ENCODE data around the gene TEX29. TPM values are rescaled to one million over a fixed set of nuclear protein-coding genes. Genes with fewer than 3 reads are reported as not detected.

TEX29 gene
- total RNA-seq, 2 donors from 2014 or later: 0.52 TPM; not detected in 1

DNA sequence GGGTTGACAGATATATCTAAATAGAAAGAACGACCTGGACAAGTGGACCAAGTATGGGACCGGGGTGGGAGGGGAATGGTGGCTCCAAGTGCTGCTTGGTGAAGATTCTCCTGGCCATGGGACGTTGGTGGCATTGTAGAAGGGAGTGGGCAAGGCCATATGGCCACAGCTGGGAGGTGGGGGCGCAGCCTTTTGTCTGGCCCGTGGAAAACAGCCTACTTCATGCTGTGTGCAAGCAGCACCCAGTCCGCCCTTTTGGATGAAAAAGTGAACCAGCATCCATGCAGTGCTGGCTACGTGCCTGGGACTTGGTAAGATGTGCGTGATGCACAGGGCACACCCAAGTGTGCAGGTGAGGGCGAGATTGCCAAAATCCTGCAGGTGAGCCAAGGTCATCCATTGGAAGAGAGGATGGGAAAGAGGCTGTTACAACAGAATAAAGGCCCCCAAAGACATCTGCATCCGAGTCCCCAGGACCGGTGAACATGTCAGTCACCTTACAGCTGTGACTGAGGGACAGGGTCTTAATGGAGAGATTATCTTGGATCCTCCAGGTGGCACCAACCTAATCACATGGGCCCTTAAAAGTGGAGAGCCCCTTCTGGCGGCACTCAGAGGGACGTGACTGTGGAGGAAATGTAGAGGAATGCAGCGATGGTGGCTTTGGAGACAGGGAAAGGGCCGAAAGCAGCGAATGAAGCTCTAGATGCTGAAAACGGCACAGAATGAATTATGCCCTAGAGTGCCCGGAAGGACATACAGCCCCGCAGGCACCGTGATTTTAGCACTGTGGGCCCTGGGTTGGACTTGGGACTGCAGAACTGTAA, 40.8 kb downstream of the TEX29 start:
- no peaks in the 10 kb centered on the region for H3K4me1 ChIP-seq

DNA sequence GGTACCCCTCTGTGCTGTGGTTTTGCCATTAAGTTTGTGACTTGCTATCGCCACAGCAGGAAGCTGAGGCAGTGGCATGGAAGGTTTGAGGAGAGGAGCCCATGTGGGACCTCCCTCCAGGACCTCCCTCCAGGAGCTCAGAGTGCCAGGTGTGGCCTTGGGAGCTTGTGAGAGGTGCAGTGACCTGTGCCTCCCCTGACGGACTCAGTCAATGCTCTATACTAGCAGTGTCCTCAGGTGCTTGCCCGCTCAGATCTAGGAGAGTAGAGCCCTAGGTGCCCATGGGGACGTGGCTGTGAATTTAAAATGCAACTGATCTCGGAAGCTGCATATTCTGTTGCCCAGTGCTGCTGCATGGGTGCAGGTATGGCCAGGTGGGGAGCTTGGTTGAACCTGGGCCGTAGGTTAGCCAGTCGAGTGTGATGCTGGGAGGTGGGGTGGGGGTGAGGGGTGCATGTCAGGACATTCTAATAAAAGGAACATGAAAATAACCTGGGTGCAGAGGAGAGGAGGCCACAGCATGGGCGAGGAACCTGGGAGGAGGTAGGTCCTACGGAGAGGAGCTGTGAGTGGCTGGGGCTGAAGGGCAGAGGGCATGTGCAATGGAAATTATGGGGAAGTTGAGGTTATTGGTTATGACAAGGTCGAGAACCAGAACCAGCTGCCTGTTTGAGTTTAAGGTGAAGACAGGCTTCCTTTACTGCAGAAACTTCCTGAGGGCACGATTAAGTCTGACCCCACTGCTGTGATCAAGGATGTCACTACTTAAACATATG, 41.6 kb downstream of the TEX29 start:
- no peak for DNase-seq
- no peaks in the 10 kb centered on the region for H3K9me3 ChIP-seq
- intact Hi-C loops (cut with DNase I): no loop called here
- H3K9ac ChIP-seq (ENCODE audit: low read depth in 2 of 2, low read length in 2 of 2): no peak overlapping the region
- TF ChIP-seq, protein P1, sequence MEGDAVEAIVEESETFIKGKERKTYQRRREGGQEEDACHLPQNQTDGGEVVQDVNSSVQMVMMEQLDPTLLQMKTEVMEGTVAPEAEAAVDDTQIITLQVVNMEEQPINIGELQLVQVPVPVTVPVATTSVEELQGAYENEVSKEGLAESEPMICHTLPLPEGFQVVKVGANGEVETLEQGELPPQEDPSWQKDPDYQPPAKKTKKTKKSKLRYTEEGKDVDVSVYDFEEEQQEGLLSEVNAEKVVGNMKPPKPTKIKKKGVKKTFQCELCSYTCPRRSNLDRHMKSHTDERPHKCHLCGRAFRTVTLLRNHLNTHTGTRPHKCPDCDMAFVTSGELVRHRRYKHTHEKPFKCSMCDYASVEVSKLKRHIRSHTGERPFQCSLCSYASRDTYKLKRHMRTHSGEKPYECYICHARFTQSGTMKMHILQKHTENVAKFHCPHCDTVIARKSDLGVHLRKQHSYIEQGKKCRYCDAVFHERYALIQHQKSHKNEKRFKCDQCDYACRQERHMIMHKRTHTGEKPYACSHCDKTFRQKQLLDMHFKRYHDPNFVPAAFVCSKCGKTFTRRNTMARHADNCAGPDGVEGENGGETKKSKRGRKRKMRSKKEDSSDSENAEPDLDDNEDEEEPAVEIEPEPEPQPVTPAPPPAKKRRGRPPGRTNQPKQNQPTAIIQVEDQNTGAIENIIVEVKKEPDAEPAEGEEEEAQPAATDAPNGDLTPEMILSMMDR (IDR thresholded peaks at IDR 0.05): no peak
- no peaks in the 10 kb centered on the region for H3K36me3 ChIP-seq
- H3K4me1 ChIP-seq: no peaks in the 10 kb centered on the region
- no peaks in the 10 kb centered on the region for H3K27me3 ChIP-seq
- H3K27ac ChIP-seq: no peak overlapping the region
- no peak overlapping the region for H3K4me3 ChIP-seq

More for the DNA sequence above, 40.8 kb downstream of the TEX29 start:
- no peak for DNase-seq
- H3K4me3 ChIP-seq: no peak overlapping the region
- H3K36me3 ChIP-seq: no peaks in the 10 kb centered on the region
- no peaks in the 10 kb centered on the region for H3K9me3 ChIP-seq
- no peaks in the 10 kb centered on the region for H3K27me3 ChIP-seq
- no peak overlapping the region for H3K27ac ChIP-seq
- TF ChIP-seq, protein P1 (IDR thresholded peaks at IDR 0.05): no peak
- H3K9ac ChIP-seq (ENCODE audit: low read depth in 2 of 2, low read length in 2 of 2): no peak overlapping the region
- intact Hi-C loops (cut with DNase I): no loop called here

DNA sequence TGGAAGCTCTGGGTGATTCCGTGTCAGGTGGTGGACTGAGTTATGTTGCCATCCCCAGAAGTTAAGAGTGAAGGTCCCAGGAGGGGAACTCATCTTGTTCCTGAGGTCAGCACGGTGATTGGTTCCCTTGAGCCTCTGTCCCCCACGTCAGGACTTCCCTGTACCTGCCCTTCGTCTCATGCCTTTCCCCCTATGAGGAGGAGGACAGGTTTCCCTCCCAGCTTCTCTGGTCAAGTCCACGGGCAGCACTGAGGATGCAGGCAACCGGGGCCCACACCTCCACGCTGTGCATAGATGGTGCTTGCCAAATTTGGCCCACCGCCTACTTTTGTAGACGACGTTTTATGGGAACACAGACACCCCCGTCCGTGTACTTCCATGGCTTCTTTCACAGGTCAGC, 42.7 kb downstream of the TEX29 start:
- Histone ChIP-seq H3K27me3 (no peaks in the 10 kb centered on the region), H3K27ac (no peak overlapping the region), H3K36me3 (no peaks in the 10 kb centered on the region), H3K4me3 (no peak overlapping the region), H3K4me1 (no peaks in the 10 kb centered on the region), H3K9ac (ENCODE audit: low read depth in 2 of 2, low read length in 2 of 2) (no peak overlapping the region), H3K9me3 (no peaks in the 10 kb centered on the region)
- TF ChIP-seq, protein P1 (IDR thresholded peaks at IDR 0.05): no peak
- no peak for DNase-seq
- intact Hi-C loops (cut with DNase I): no loop called here

DNA sequence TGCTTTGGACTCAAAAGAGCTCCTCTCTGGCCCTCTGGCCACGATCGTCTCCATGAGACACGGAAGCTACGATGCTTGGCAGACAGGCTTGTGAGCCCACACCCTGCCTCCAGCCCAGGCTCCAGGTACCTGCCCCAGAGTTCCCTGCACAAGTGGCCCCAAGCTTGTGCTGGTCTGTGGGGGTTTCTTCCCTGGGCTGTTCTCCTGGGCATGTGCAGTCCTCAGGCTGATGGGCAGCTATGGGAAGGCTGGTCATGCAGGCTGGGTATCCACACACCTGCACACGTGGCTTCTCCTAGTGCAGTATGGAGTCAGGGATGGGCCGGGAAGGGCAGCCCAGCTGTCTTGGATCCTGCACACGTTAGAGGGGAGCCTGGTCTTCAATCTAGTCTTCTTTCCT, 43.1 kb downstream of the TEX29 start:
- Histone ChIP-seq H3K4me3 (no peak overlapping the region), H3K27me3 (no peaks in the 10 kb centered on the region), H3K4me1 (no peaks in the 10 kb centered on the region), H3K27ac (no peak overlapping the region), H3K9ac (ENCODE audit: low read depth in 2 of 2, low read length in 2 of 2) (no peak overlapping the region), H3K9me3 (no peaks in the 10 kb centered on the region), H3K36me3 (no peaks in the 10 kb centered on the region)
- no peak for DNase-seq
- intact Hi-C loops (cut with DNase I): no loop called here
- TF ChIP-seq, protein P1 (IDR thresholded peaks at IDR 0.05): no peak

DNA sequence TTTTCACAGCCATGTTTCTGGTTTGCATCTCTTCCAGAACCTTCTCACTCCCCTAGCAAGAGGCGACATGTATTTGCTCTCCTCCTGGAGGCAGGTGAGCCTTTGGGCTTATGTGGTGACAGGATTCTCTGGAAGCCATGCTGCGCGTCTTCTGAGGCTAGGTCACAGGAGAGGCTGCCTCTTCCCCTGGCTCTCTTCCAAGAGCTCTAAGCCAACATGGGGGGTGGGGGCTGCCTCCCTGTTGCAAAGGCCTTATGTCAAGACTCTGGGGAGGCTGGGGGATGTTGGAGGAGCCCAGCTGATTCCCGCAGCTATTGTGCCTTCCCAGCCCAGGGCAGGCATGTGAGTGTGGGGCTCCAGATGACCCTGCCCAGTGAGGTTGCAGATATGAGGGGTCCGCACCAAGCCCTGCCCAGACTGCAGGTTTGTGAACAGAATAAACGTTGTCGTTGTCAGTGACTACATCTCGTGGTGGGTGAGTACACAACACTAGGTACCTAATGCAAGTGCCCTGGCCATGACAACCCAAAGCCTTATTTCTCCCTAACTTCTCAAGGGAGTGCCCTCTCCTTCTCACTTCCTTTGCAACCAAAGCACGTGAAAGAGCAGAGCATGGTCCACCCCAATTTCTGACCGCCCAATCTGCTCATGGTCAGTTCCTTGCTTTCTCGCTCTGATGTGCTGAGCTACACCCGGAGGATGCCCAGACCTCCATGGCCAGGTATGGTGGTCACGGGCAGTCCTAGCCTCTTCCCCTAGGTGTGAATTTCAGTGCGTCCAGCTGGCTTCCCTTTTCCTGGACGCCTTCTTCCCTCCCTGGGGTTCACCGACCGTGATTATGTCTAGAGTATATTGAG, 44.9 kb downstream of the TEX29 start:
- H3K9me3 ChIP-seq: no peaks in the 10 kb centered on the region
- H3K36me3 ChIP-seq: no peaks in the 10 kb centered on the region
- no peak overlapping the region for H3K27ac ChIP-seq
- intact Hi-C loops (cut with DNase I): no loop called here
- H3K4me1 ChIP-seq: no peaks in the 10 kb centered on the region
- H3K27me3 ChIP-seq: no peaks in the 10 kb centered on the region
- DNase-seq: no peak
- TF ChIP-seq, protein P1 (IDR thresholded peaks at IDR 0.05): no peak
- H3K9ac ChIP-seq (ENCODE audit: low read depth in 2 of 2, low read length in 2 of 2): no peak overlapping the region
- no peak overlapping the region for H3K4me3 ChIP-seq
